Glomerular visceral epithelial cell (primary cell): ENCODE measurements around the gene ZNF248.
"Not testable (repeated sequence)": the region's sequence is repeated elsewhere in the genome, so short reads cannot be mapped to it uniquely, and the experiment has no call there.

Source experiments
- DNase-seq: peaks from one replicate; pipeline ENCODE4 v3.0.0-alpha.2; 2016; ENCODE audit errors: extremely low spot score

The ZNF248 gene

DNA sequence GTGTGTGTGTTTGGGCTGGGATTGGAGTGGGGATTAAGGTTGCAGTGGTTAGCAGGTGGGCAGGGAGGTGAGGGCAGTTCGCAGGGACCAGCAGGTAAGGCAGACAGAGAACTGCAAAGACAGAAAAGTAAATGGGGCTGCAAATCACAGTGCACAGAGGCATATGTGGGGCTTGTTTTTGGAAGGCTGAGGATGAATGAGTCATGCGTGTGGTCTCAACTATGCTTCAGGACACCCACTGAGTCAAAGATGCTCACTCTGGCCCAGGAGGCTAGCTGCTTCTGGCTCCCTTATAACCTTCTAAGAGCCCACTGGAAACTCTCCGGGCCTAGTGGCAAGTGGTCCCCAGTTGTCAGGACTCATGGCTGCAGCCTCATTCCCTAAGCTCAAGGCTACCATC, 118.2 kb downstream of the ZNF248 start:
- no peak for DNase-seq

DNA sequence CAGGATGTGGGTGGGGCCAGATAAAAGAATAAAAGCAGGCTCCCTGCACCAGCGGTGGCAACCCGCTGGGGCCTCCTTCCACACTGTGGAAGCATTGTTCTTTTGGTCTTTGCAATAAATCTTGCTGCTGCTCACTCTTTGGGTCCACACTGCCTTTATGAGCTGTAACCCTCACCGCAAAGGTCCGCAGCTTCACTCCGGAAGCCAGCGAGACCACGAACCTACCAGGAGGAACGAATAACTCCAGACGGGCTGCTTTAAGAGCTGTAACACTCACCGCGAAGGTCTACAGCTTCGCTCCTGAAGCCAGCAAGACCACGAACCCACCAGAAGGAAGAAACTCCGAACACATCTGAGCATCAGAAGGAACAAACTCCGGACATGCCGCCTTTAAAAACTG, 119.2 kb downstream of the ZNF248 start:
- not testable (repeated sequence) for DNase-seq

DNA sequence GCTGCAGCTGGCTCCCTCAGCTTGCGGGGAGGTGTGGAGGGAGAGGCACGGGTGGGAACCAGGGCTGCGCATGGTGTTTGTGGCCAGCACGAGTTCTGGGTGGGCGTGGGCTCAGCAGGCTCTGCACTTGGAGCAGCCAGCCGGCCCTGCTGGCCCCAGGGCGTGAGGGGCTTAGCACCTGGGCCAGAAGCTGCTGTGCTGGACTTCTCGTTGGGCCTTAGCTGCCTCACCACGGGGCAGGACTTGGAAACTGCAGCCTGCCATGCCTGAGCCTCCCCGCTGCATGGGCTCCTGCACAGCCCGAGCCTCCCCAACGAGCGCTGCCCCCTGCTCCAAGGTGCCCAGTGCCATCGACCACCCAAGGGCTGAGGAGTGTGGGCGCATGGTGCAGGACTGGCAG, 120.1 kb downstream of the ZNF248 start:
- no peak for DNase-seq

DNA sequence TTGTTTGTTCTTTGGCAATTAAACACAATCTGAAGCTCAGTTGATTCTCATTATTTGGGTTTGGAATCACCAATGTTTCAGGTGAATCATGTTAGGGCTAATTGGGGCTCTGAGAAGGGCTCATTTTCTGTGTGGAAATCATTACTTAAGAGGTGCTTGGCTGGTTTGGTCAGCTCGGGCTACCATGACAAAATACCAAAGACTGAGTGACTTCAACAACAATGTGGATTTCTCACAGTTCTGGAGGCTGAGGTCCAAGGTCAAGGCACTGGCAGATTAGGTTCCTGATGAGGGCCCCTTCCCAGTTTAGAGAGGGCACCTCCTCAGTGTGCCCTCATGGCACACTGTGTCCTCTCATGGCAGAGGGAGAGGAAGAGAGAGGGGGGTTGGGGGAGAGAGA, 121.3 kb downstream of the ZNF248 start:
- no peak for DNase-seq

DNA sequence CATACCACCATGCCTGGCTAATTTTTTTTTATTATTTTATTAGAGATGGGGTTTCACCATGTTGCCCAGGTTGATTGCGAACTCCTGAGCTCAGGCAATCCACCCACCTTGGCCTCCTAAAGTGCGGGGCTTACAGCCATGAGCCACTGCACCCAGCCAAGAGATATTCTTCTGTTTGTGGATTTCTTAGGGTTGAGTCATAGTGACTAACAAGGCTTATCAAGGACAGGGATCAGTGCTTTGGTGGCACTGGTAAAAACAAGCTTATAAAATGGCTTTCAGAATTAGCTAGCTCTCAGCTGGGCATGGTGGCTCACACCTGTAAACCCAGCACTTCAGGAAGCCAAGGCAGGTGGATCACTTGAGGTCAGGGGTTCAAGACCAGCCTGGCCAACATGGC, 122.4 kb downstream of the ZNF248 start:
- peak; percentile 5 for DNase-seq
